HPDE6-E6E7 (cell line): ENCODE data around the gene NLRP14.
A peak's percentile ranks its signal among the peaks of the same experiment; 100 is the strongest.

Experiments
- DNase-seq: peaks from one replicate; pipeline ENCODE4 v3.0.0; 2011; ENCODE audit warnings: missing footprints; ENCODE audit errors: extremely low spot score

The NLRP14 gene, protein sequence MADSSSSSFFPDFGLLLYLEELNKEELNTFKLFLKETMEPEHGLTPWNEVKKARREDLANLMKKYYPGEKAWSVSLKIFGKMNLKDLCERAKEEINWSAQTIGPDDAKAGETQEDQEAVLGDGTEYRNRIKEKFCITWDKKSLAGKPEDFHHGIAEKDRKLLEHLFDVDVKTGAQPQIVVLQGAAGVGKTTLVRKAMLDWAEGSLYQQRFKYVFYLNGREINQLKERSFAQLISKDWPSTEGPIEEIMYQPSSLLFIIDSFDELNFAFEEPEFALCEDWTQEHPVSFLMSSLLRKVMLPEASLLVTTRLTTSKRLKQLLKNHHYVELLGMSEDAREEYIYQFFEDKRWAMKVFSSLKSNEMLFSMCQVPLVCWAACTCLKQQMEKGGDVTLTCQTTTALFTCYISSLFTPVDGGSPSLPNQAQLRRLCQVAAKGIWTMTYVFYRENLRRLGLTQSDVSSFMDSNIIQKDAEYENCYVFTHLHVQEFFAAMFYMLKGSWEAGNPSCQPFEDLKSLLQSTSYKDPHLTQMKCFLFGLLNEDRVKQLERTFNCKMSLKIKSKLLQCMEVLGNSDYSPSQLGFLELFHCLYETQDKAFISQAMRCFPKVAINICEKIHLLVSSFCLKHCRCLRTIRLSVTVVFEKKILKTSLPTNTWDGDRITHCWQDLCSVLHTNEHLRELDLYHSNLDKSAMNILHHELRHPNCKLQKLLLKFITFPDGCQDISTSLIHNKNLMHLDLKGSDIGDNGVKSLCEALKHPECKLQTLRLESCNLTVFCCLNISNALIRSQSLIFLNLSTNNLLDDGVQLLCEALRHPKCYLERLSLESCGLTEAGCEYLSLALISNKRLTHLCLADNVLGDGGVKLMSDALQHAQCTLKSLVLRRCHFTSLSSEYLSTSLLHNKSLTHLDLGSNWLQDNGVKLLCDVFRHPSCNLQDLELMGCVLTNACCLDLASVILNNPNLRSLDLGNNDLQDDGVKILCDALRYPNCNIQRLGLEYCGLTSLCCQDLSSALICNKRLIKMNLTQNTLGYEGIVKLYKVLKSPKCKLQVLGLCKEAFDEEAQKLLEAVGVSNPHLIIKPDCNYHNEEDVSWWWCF

DNA sequence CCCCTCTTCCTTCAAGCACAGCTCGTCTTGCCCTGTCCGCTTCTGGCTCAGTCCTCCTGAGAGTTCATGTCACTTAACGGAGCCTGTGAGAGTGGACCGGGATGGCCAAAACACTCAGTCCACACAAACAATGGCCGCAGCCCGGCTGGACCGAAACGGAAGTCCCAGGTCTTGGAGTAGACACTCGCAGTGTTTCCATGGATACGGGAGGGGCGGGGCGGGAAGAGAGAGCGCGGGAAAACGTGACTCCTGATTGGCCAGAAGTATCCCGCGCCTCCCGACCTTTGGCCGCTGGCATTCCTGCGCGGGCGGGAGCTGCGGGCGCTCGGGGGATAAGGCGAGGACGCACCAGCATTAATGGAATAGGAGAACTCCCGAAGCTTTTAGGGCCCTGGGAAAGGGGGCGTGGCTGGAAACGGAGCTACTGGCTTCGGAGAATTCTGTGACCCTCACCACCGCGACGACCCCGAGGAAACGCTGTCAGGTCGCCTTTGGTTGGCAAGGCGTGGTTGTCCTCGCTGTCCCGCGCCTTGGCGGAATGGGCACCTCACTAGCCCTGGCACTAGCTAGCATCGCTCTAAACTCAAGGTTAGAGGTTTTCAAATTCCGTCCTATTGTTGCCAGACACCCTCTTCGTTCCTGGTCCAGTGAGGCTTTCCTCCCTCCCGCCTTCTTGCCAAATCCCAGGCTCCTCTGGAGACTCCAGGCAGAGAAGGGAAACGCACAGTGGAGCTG, at the start of gene NLRP14, which contains the start of gene ZNF214:
Gene NLRP14 (plus strand): TSS at position 297 of the 735 bp plus-strand sequence. CDS start 18,108 bp downstream, outside the sequence.
Gene ZNF214 (minus strand): TSS at position 164 of the 735 bp plus-strand sequence. CDS start 17,511 bp downstream, outside the sequence.
- peak; percentile 91 for DNase-seq

DNA sequence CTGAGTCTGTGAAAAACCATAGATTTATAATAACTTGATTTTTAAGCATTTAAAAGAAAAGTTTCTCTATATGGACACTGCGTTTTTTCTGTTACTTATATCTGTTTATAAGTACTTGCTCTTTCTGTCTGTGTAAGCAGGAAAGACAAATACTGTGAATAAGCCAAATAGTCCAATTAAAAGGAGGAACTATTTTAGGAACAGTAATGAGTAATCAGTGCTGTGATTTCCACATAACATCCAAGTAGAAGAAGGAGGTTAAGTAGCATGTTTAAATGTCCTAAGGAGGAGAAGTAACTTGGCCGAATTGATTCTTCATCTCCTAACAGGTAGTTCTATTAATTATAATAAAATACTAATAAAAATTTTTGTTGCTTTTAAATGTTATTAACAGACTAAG, 40.9 kb upstream of the NLRP14 start:
- DNase-seq, result no peak

DNA sequence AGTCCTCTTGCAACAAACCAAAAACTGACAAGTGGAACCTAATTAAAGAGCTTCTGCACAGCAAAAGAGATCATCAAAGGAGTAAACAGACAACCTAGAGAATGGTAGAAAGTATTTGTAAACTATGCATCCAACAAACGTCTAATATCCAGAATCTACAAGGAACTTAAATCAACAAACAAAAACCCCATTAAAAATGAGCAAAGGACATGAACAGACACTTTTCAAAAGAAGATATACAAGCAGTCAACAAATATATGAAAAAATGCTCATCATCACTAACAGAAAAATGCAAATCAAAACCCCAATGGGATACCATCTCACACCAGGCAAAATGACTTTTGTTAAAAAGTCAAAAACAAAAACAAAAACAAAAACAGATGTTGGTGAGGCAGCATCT, 33.8 kb upstream of the NLRP14 start:
- no peak for DNase-seq

DNA sequence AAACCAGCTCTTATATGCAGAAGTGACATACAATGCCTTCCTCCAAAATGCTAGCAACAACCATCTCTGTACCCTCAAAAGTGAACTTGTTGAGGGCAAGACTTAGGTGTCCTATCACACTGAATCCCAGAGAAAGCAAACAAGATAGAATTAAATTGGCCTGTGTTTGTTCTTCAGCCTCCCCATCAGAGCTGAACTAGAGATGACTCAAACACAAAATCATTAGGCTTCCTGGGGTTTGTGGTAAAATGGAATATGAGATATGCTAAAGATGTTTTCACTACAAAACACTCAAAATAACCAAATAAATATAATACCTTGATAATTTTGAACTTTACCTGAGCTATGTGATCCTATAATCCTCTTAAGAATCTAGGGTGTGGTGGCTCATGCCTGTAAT, 31.8 kb upstream of the NLRP14 start:
- DNase-seq, result no peak

DNA sequence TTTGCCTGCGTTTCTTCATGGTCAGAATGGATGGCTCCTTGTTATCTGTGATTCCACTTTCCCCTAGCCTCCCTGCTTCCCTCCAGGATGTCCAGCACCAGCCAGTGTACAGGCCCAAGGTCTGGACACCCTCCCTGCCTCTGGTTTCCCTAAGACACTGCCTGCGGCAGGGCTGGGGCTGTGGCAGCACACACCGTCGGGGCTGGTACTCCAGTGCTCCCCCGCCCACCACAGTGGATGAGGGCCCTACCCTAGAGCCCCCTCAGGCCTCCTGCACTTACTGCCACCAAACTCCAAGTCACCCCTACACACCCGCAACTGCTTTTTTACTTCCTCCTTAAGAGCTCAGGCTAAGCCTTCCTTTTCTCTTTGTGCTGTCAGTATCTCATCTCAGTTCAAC, 29.1 kb upstream of the NLRP14 start:
- no peak for DNase-seq

DNA sequence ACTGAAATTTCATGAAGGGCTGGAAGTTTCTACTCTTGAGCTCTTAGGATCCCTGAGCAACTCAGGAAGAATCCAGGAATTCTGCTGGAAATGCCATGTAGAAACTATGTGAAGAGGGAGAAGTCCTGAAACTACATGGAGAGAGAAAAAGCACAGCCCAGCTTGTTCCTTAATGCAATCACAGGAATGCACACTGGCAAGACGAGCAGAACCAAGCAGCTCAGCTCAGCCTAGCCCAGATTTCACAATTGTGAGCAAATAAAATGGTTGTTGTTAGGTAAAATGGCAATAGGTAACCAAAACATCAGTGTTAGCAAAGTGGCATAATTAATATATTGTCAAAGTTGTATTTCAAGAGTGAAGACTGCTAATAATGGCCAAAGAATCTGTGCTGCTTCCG, 28.3 kb upstream of the NLRP14 start:
- no peak for DNase-seq

DNA sequence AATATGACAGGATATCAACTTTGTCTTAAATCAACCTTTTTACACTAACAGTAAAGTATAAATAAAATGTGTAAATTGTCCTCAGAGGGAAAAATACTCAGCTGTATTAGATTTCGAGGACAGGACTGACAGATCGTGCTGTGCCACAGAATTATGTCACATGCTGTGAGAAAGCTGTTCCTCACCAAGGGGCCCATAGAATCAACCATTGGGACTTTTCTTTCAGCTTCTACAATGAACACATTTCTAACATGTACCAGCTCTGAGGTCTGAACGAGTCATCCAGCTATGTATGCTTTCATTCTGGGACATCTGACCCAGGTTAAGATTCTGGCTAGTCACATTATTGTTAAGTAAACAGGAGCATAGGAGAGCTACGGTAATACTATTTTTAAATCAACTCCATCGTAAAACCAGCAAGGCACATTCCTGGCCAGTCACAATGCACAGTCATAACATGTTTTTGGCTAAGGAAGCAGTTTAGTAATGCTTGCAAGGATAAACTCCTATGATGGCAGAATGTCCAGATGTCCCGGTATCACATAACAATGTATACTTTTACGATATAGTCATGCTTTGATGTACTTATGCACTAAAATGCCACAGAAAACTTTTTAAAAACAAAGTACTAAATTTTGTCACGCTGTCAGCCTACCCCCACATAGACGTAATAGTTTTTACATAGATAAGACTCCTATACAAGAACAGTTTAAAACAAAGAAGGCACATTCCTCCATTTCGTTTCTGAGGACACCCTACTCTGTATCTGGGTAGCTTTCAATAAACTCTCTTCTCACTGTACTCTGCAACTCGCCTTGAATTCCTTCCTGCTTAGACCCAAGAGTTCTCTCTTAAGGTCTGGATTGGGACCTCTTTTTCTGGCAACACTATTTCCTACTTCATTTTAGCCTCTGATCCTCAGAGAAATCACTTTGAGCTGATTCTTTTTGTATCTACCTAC, 27.5 kb upstream of the NLRP14 start:
- no peak for DNase-seq

DNA sequence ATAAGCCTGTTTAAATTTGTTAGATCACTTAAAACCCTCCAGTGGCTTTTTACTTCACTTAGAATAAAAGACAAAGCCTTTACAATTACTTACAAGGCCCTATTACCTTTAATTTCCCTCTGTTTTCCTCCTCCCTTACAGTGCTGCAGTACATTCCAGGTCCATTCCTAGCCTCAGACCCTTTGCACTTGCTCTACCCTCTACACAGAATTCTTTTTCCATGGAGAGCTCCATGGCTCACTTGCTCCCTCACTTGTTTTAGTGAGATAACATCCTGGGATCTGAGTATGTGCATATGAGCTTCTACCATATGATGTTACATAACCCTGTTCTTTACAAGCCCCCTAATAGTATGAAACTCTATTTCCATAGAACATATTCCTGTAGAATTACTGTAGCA, 24.6 kb upstream of the NLRP14 start:
- no peak for DNase-seq

DNA sequence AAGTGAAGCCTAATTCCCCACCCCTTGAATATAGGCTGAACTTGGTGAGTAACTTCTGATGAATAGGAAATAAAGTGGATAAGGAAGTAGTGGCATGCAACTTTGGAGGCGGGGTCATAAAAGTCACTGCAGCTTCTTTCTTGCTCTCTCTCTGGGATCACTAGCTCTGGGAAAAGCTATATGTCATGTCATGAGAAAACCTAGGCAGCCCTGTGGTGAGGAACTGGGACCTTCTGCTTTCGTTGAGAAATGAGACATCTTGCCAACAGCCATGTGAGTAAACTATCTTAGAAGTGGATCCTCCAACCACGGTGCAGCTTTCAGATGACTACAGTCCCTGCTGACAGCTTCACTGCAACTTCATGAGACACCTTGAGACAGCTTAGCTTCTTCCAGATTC, 15.8 kb upstream of the NLRP14 start:
- peak; percentile 25 for DNase-seq

DNA sequence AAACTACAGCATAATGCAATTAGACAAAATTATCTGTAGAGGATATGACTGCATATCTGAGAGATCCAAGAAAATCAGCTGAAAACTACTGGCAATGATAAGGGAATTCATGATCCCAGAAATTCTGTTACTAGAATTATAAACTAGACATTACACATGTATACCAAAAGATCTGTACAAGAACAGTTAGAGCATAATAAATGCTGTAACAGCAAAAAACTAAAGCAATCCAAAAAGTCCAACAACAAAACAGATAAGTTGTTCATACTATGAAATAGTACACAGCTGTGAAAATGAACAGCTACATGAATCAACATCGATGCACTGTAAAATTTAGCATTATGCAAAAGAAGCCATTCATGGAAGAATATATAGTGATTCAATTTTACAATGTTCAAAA, 6.2 kb upstream of the NLRP14 start:
- DNase-seq, result no peak

DNA sequence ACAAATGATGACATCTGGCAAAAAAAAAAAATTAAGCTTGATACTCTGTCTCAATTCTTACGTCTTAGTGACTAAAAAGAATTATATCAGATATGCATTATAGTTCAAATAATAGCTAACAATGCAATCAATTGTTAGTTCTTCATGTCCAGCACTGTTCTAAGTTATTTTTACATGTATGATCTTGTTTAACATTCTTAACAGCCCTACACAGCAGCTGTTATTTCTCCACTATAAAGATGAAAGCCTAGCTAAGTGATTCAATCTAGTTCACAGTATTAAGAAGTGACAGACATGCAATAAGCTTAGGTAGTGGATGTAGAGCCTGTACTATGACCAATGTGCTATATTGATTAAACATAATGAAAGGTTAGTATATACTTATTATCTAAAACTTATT, 4.3 kb upstream of the NLRP14 start:
- DNase-seq, result no peak

DNA sequence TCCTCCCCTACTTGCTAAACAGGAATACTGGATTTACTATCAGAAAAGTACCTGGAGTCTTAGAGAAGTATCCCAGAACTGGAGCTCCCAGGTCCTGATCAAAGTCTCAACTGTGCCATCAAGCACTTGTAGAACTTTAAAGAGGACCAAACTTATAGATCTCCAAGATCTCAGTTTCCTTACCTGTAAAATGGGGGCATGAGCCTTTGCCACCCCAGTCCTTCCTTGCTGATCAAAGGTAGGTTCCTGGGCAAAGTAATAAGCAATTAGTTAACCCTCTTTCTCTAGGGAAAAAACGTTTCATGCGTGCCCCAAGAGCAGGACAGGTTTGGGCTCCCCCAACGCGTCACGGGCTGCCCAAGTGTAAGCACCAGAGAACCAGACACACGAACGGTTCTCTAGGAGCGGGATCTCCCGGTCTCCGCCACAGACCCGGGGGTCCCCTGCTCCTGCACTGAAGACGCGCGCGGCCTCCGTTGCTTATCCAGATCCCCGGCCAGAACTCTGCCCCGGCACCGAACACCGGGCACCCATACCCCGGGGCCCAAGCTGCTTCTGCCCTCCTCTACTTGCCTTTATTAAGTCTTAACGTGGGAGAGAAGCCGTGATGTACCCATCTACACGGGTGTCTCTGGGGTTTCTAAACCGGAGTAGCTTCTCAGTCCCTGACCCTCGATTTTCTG, 638 bp upstream of the NLRP14 start:
- no peak for DNase-seq

DNA sequence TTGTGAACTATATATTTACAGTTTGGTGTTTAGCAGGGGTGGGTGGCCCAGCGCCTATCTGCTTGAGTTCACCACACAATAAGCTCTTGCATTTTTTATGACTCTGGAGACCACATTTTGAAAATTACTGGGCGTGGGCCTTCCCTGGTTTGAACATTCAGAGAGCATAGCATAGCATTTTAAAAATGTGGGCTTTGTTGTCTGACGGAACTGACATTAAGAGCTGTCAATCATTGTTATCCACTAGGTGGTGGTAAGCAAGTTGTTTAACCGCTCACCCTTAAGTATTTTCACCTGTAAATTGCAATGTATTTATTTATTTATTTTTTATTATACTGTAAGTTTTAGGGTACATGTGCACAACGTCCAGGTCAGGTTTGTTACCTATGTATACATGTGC, 1.0 kb downstream of the NLRP14 start:
- no peak for DNase-seq

DNA sequence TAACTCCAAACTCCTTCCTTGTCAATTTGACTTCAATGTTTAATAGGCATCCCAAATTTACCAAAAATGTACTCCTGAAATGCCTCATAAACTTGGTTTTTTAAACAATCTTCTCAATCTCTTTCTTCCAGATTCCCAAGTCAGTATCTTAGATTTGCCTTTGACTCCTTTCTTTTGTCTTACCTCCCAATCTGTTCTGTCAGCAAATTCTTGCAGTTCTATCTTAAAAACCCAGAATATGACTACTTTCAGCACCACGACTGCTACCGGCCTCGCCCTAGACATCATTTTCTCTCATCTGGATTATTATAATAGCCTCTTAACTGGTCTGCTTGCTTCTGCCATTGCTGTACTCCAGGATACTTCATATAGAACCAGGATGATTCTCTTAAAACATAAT, 7.9 kb downstream of the NLRP14 start:
- no peak for DNase-seq

DNA sequence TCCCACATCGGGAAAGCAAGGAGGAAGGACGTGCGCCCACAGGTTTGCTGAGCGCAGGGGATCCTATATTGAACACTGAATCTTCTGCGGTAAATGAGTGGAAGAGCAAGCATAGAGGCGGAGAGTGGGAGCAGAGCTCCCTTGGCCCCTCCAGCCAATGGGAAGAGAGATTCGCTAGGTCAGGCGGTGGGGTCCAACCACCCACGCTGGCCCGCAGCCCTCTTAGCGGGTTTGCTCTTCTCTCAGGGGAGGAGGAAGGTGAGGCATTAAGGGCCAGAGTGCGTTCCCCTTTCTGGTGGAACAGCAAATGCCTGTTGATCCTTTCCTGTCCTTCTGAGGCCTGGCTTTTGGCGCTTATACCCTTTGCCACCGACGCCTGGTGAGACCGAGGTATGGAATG, 10.6 kb downstream of the NLRP14 start:
- no peak for DNase-seq

DNA sequence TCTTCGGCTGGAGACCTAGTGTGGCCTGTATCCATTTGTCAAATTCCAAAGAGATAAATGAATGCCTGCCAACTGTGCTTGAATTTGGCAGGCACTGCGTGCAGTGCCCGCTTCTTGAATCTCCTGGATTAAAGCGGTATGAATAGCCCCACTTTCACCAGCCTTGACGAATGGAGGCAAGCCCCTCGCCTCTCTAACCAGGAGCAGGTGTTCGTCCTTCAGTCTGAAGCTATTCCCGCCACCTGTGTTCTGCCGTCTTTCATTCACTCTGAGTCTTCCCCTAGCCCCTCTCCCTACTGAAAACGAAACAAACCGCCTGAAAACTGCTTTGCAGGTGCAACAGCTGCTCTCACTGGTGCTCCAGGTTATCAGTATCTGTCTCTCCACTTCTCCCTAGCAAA, 11.2 kb downstream of the NLRP14 start:
- no peak for DNase-seq

DNA sequence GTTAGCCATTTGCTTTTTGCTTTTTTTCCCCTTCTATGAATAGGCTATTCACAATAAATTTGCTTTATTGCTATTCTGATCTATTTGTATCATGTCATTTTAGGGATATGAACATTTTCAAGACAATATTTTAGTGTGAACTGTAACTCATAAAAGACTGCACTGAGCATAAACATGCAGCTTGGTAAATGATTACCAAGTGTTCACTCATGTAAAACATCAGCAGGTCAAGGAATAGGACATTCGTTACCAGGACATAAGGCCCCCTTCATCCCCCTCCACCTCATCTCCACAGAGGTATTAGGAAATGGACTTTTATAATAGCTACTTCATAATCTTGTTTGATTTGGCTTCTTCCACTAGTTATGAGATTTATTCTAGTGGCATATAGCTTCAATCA, 12.4 kb downstream of the NLRP14 start:
- DNase-seq, result no peak

DNA sequence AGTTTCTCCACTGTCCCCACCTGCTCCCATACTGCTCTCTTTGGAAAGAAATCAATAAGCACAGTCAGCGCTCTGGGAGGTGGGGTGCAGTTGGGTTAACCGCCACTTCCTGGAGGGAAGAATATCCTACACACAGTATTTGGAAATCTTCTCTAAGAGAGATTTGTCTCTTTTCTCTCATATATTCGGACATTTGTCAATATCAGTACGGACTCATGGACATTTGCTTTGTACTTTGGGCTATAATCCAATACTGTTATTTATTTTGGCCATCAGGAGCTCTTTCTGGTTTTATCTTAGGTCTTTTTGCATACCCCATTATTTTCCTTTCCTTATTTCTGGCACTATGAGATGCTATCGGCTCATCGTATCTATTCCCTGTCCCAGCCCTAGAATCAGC, 13.7 kb downstream of the NLRP14 start:
- DNase-seq, result no peak

DNA sequence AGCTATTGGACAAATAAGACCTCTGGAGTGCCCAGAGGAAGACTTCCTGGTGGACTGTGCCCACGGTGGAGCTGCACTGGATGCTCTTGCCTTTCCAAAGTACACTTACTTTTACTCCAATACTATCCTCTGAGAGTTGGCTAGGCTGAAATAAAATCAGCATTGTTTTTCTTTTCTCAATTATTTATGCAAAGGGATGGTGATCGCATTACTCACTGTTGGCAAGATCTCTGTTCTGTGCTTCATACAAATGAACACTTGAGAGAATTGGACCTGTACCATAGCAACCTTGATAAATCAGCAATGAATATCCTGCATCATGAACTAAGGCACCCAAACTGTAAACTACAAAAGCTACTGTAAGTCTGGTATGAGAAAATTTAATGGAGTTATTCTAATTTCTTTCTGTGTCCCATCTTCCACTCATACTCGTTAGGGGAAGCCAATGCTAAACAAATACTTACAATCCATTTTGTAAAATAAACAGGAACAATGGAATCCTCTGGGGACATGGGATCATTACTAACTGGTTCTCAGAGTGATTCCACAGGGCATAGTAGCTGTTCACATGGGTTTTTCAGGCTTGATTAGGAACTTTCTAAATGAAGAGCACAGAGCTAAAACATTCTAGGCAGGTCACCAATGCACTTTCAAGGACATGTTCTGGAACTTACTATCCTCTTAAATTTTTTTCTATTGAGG, 26.3 kb downstream of the NLRP14 start:
- DNase-seq, result no peak
